Mucosa of descending colon (tissue), 3 donors: ENCODE measurements around the gene ZW10. TPM values are rescaled to one million over a fixed set of nuclear protein-coding genes. Genes with fewer than 3 reads are reported as not detected.

Source experiments
- ATAC-seq: fragments of 200-7000 bp; cut with Tn5 transposase; one replicate; pipeline ENCODE4 v1.9.1; 2020; ENCODE audit warnings: mild to moderate bottlenecking, moderate library complexity
- DNase-seq, 3 donors: peaks; one replicate each; pipeline ENCODE4 v3.0.0-alpha.2; 2020
- H3K36me3 ChIP-seq: fragments of 200-600 bp; one replicate; pipeline ENCODE4 v1.8.0; 2021; ENCODE audit warnings: low read depth, mild to moderate bottlenecking
- H3K4me1 ChIP-seq: fragments of 200-600 bp; one replicate; pipeline ENCODE4 v1.8.0; 2021; ENCODE audit warnings: low read depth, mild to moderate bottlenecking
- H3K4me3 ChIP-seq: fragments of 200-600 bp; one replicate; pipeline ENCODE4 v1.8.0; 2021; ENCODE audit warnings: mild to moderate bottlenecking
- H3K9me3 ChIP-seq: fragments of 200-600 bp; one replicate; pipeline ENCODE4 v1.8.0; 2021; ENCODE audit warnings: mild to moderate bottlenecking
- CTCF ChIP-seq: fragments of 200-600 bp; IDR thresholded peaks from one replicate; pipeline ENCODE4 v1.8.0; 2022; ENCODE audit warnings: antibody characterized with exemption, mild to moderate bottlenecking
- intact Hi-C, 2 donors: fragments of 100-400 bp; cut with DNase I in 1 of 2; cut with micrococcal nuclease in 1 of 2; formaldehyde crosslinking; loops; one replicate each; pipeline versions ENCODE4 v1.11.0 to v1.11.1; 2022; cut with DNase I, micrococcal nuclease
- total RNA-seq, 3 donors: library from RNA; stranded (reverse); fragmentation: NEBNext Ultra II Directional in 2 of 3; extraction: Animal tissue kit (Norgen Biotek cat#: 25700) in 2 of 3; gene quantifications; one replicate each; pipeline versions ENCODE4 v1.2.1 to v1.2.4, GENCODE V29; 2021 to 2023
- donor health status: DM: no; HTN: no; CAD: no; lungs with moderate emphysema.
- donor health status: DM: no; HTN: no; CAD: no.
- donor health status: DM: no; HTN: yes; CAD: no.

ZW10 gene
- total RNA-seq, 3 donors from 2014 or later = 10.5 to 12.3 (median 11.1) TPM

GRCh38 chr11:113695207-113695606, 78.3 kb downstream of the ZW10 start:
- ATAC-seq = no peak
- DNase-seq = no peak
- no peaks in the 10 kb centered on the region for H3K4me1 ChIP-seq
- no peak for TF ChIP-seq CTCF
- intact Hi-C loops = no loop called here
- no peaks in the 10 kb centered on the region for H3K36me3 ChIP-seq
- H3K9me3 ChIP-seq = no peaks in the 10 kb centered on the region
- no peak overlapping the region for H3K4me3 ChIP-seq

- ATAC-seq = no peak
- Histone ChIP-seq H3K9me3 (no peaks in the 10 kb centered on the region), H3K36me3 (no peaks in the 10 kb centered on the region), H3K4me1 (no peaks in the 10 kb centered on the region), H3K4me3 (no peak overlapping the region)
- intact Hi-C loops = no loop called here
- TF ChIP-seq CTCF = no peak
- DNase-seq = no peak
Measured at GRCh38 chr11:113694390-113694789, 79.1 kb downstream of the ZW10 start.

GRCh38 chr11:113693030-113693429, 80.5 kb downstream of the ZW10 start:
- no peak for DNase-seq
- Histone ChIP-seq H3K4me3 (no peak overlapping the region), H3K4me1 (no peaks in the 10 kb centered on the region), H3K9me3 (no peaks in the 10 kb centered on the region), H3K36me3 (no peaks in the 10 kb centered on the region)
- ATAC-seq = no peak
- no peak for TF ChIP-seq CTCF
- intact Hi-C loops = no loop called here

- no peak for TF ChIP-seq CTCF
- Histone ChIP-seq H3K9me3 (no peaks in the 10 kb centered on the region), H3K4me3 (no peak overlapping the region), H3K4me1 (peaks cover 5% of the 10 kb centered on the region), H3K36me3 (no peaks in the 10 kb centered on the region)
- ATAC-seq (peak; percentile 98), DNase-seq (peak; percentile 63 to 84 (median 83))
- intact Hi-C loops = no loop called here
Measured at GRCh38 chr11:113690619-113691569, 82.6 kb downstream of the ZW10 start.

GRCh38 chr11:113689768-113690618, 83.5 kb downstream of the ZW10 start:
- peaks cover 5% of the 10 kb centered on the region for H3K4me1 ChIP-seq
- no peaks in the 10 kb centered on the region for H3K9me3 ChIP-seq
- intact Hi-C loops = no loop called here
- H3K4me3 ChIP-seq = no peak overlapping the region
- TF ChIP-seq CTCF = no peak
- ATAC-seq (no peak), DNase-seq (no peak)
- no peaks in the 10 kb centered on the region for H3K36me3 ChIP-seq
